Measurements from ENCODE around the gene KRT77. TPM values are rescaled to one million over a fixed set of nuclear protein-coding genes. Genes with fewer than 3 reads are reported as not detected.
"Not testable (repeated sequence)": the region's sequence is repeated elsewhere in the genome, so short reads cannot be mapped to it uniquely, and the experiment has no call there.

KRT77 gene
- total RNA-seq, 2 donors from 2014 or later, result 0.41 TPM; not detected in 1

DNA sequence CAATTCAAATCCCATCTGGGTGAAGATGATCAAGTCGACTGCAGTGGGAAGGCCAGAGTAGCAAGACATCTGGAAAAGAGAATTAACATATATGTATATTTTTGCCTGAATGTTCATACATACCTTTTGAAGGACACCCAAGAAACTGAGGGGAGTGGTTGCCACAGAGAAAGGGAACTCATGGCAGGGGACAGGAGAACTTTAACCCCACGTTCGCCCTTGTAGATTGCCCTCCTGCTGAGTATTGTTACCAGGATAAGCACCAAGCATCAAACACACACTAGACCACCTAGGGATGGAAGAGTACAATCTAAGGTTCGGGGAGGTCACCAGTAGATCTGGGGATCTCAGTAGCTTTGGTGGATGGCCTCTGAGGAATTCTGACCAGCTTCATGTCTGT is 32.8 kb downstream of the KRT77 start:
- H3K36me3 ChIP-seq, result no peaks in the 10 kb centered on the region
- no peak overlapping the region for H3K4me3 ChIP-seq
- H3K4me1 ChIP-seq (ENCODE audit: control insufficient read depth in 1 of 2, low read depth in 2 of 2), result no peaks in the 10 kb centered on the region
- H3K9me3 ChIP-seq, result no peaks in the 10 kb centered on the region
- H3K27ac ChIP-seq, result no peak overlapping the region
- DNase-seq (ENCODE audit: low spot score) (no peak), ATAC-seq (ENCODE audit: insufficient number of reproducible peaks, low FRiP score, low read depth) (no peak)
- no peaks in the 10 kb centered on the region for H3K27me3 ChIP-seq (replicated peaks; ENCODE audit: insufficient read depth)
- TF ChIP-seq, protein P1, sequence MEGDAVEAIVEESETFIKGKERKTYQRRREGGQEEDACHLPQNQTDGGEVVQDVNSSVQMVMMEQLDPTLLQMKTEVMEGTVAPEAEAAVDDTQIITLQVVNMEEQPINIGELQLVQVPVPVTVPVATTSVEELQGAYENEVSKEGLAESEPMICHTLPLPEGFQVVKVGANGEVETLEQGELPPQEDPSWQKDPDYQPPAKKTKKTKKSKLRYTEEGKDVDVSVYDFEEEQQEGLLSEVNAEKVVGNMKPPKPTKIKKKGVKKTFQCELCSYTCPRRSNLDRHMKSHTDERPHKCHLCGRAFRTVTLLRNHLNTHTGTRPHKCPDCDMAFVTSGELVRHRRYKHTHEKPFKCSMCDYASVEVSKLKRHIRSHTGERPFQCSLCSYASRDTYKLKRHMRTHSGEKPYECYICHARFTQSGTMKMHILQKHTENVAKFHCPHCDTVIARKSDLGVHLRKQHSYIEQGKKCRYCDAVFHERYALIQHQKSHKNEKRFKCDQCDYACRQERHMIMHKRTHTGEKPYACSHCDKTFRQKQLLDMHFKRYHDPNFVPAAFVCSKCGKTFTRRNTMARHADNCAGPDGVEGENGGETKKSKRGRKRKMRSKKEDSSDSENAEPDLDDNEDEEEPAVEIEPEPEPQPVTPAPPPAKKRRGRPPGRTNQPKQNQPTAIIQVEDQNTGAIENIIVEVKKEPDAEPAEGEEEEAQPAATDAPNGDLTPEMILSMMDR (IDR thresholded peaks at IDR 0.05), result no peak

DNA sequence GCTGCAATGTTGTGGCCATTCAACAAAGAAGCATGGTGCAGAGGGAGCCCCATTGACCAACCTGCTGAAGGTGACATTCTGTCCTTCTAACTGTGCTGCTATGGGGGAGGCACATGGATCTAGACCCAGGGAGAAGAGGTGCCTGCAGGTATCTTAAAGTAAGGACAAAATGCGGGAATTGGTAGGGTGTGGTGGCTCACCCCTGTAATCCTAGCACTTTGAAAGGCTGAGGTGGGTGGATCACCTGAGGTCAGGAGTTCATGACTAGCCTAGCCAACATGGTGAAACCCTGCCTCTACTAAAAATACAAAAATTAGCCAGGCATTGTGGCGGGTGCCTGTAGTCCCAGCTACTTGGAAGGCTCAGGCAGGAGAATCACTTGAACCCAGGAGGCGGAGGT is 33.4 kb downstream of the KRT77 start:
- not testable (repeated sequence) for ATAC-seq (ENCODE audit: insufficient number of reproducible peaks, low FRiP score, low read depth); H3K27ac ChIP-seq; DNase-seq (ENCODE audit: low spot score); H3K4me3 ChIP-seq; H3K4me1 ChIP-seq (ENCODE audit: control insufficient read depth in 1 of 2, low read depth in 2 of 2); H3K9me3 ChIP-seq; H3K27me3 ChIP-seq (replicated peaks; ENCODE audit: insufficient read depth); H3K36me3 ChIP-seq

DNA sequence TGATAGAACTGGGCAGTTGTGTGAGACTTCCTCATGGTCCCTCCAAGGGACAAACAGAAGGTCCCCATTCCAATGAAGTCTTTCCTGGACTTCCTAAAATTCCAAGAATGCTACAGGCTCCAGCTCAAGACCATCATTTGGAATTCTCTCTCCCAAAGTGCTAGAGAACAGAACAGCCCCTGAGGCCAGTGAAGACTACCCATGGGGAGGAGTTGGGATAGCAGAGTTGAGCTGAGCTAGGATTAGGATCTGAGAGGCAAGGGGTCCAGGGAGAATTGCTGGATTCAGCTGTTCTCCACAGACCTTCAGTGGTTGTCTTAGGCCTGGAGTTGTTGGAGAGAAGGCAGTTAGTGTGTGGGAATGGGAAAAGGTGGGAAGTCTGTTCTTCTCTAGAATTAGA is 33.9 kb downstream of the KRT77 start:
- Histone ChIP-seq H3K4me1 (ENCODE audit: control insufficient read depth in 1 of 2, low read depth in 2 of 2) (no peaks in the 10 kb centered on the region), H3K27me3 (replicated peaks; ENCODE audit: insufficient read depth) (no peaks in the 10 kb centered on the region), H3K9me3 (no peaks in the 10 kb centered on the region), H3K27ac (no peak overlapping the region), H3K36me3 (no peaks in the 10 kb centered on the region), H3K4me3 (no peak overlapping the region)
- DNase-seq (ENCODE audit: low spot score) (no peak), ATAC-seq (ENCODE audit: insufficient number of reproducible peaks, low FRiP score, low read depth) (no peak)
- TF ChIP-seq, protein P1 (IDR thresholded peaks at IDR 0.05), result no peak

DNA sequence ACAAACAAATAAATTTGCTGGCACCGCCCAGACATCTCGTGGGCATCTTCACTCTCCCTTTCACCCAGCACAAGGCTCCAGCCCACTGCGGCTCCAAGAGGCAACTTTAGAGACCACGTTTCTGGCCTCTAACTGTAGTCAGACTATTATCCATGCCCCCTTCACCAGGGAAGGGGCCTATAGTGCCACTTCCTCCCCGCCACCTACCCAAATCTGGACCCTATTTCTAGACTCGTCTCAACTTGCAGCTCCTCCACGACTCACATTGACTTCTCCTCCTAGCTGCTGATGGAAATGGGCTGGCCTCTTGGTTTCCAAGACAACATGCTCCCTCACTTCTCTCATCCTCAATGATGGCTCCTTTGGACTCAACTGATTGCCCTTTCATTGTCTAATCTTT is 35.4 kb downstream of the KRT77 start:
- no peaks in the 10 kb centered on the region for H3K36me3 ChIP-seq
- ATAC-seq (ENCODE audit: insufficient number of reproducible peaks, low FRiP score, low read depth) (no peak), DNase-seq (ENCODE audit: low spot score) (no peak)
- H3K9me3 ChIP-seq, result no peaks in the 10 kb centered on the region
- no peak overlapping the region for H3K27ac ChIP-seq
- H3K4me1 ChIP-seq (ENCODE audit: control insufficient read depth in 1 of 2, low read depth in 2 of 2), result no peaks in the 10 kb centered on the region
- TF ChIP-seq, protein P1 (IDR thresholded peaks at IDR 0.05), result no peak
- H3K4me3 ChIP-seq, result no peak overlapping the region
- H3K27me3 ChIP-seq (replicated peaks; ENCODE audit: insufficient read depth), result no peaks in the 10 kb centered on the region

DNA sequence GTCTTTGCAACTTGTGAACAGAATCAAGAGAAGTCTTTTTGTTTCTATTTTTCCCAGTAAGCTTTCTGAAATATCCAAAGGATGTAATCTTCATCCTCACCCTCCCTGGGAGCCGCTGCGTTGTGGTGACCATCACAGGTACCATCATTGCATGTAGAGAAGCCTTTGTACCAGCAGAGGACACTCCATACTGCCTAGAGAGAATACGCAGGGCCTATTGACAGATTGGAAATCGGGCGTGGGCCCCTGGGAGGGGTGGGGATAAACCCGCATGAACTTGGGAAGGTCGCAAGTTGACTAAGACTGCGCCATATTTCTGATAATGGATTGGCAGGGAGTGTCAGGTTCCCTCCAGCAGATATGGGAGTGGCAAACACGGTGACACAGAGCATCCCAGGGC is 35.8 kb downstream of the KRT77 start:
- Histone ChIP-seq H3K4me1 (ENCODE audit: control insufficient read depth in 1 of 2, low read depth in 2 of 2) (no peaks in the 10 kb centered on the region), H3K9me3 (no peaks in the 10 kb centered on the region)
- no peak for ATAC-seq (ENCODE audit: insufficient number of reproducible peaks, low FRiP score, low read depth)

DNA sequence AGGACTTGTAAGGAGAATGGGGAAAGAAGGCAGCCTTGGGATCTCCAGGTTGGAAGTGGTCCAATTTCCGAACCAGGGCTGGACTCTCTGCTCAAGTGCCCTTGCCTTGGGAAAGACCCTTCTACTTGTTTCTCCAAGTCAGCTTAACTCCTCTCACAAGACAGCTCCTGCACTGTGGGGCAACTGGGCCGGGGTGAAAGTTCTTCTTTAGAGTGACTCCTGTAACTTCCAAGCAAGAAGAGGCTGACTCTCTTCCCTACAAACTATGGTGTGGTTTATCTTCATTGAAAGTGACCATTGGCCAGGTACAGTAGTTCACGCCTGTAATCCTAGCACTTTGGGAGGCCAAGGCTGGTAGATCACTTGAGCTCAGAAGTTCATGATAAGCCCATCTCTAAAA is 36.9 kb downstream of the KRT77 start:
- ATAC-seq (ENCODE audit: insufficient number of reproducible peaks, low FRiP score, low read depth) (no peak), DNase-seq (ENCODE audit: low spot score) (no peak)
- Histone ChIP-seq H3K4me1 (ENCODE audit: control insufficient read depth in 1 of 2, low read depth in 2 of 2) (no peaks in the 10 kb centered on the region), H3K9me3 (no peaks in the 10 kb centered on the region), H3K36me3 (no peaks in the 10 kb centered on the region), H3K27me3 (replicated peaks; ENCODE audit: insufficient read depth) (no peaks in the 10 kb centered on the region), H3K4me3 (no peak overlapping the region), H3K27ac (no peak overlapping the region)
- TF ChIP-seq, protein P1 (IDR thresholded peaks at IDR 0.05), result no peak

More for the DNA sequence above, 35.8 kb downstream of the KRT77 start:
- Histone ChIP-seq H3K27me3 (replicated peaks; ENCODE audit: insufficient read depth) (no peaks in the 10 kb centered on the region), H3K36me3 (no peaks in the 10 kb centered on the region), H3K4me3 (no peak overlapping the region), H3K27ac (no peak overlapping the region)
- TF ChIP-seq, protein P1 (IDR thresholded peaks at IDR 0.05), result no peak
- DNase-seq (ENCODE audit: low spot score), result no peak

All from thoracic aorta (tissue), 2 donors.